Measurements from ENCODE around the gene ZWILCH.
A peak's percentile ranks its signal among the peaks of the same experiment; 100 is the strongest.

The ZWILCH gene

GRCh38 chr15:66558271-66558670 lies 53.1 kb downstream of the ZWILCH start:
- no peak for DNase-seq

- DNase-seq: no peak
Measured at GRCh38 chr15:66560856-66561525, 55.9 kb downstream of the ZWILCH start.

GRCh38 chr15:66563126-66563525 lies 58.0 kb downstream of the ZWILCH start:
- no peak for DNase-seq

- no peak for DNase-seq
Measured at GRCh38 chr15:66563566-66564110, 58.5 kb downstream of the ZWILCH start.

- DNase-seq: no peak
Measured at GRCh38 chr15:66564136-66565041, 59.3 kb downstream of the ZWILCH start.

- DNase-seq: no peak
Measured at GRCh38 chr15:66565141-66565641, 60.1 kb downstream of the ZWILCH start.

GRCh38 chr15:66565741-66566144 lies 60.6 kb downstream of the ZWILCH start, which contains the start of gene LCTL:
Gene LCTL, minus strand, starts transcription at chr15:66565998. Its CDS starts 633 bp downstream, at chr15:66565365.
- DNase-seq: peak; percentile 29

- peak; percentile 55 for DNase-seq
Measured at GRCh38 chr15:66566963-66567531, 61.9 kb downstream of the ZWILCH start.

GRCh38 chr15:66567897-66568296 lies 62.8 kb downstream of the ZWILCH start:
- DNase-seq: no peak

GRCh38 chr15:66569461-66570137 lies 64.5 kb downstream of the ZWILCH start:
- DNase-seq: no peak

GRCh38 chr15:66570327-66570726 lies 65.2 kb downstream of the ZWILCH start:
- no peak for DNase-seq

GRCh38 chr15:66570842-66571478 lies 65.8 kb downstream of the ZWILCH start:
- no peak for DNase-seq

- no peak for DNase-seq
Measured at GRCh38 chr15:66572146-66572545, 67.0 kb downstream of the ZWILCH start.

GRCh38 chr15:66573348-66573718 lies 68.2 kb downstream of the ZWILCH start:
- DNase-seq: no peak

GRCh38 chr15:66573719-66574595 lies 68.8 kb downstream of the ZWILCH start:
- no peak for DNase-seq

- no peak for DNase-seq
Measured at GRCh38 chr15:66574596-66574950, 69.4 kb downstream of the ZWILCH start.

GRCh38 chr15:66578286-66578875 lies 73.3 kb downstream of the ZWILCH start:
- DNase-seq: no peak

- DNase-seq: peak; percentile 1
Measured at GRCh38 chr15:66580643-66581042, 75.5 kb downstream of the ZWILCH start.

GRCh38 chr15:66581972-66582537 lies 76.9 kb downstream of the ZWILCH start:
- DNase-seq: no peak
